Adrenal gland (tissue), 19 donors: ENCODE results near the gene RASSF8. TPM values are rescaled to one million over a fixed set of nuclear protein-coding genes. Genes with fewer than 3 reads are reported as not detected.

Source experiments
- DNase-seq, 7 donors: peaks; one replicate each; pipeline ENCODE4 v3.0.0-alpha.2; 2019 to 2020
- H3K27ac ChIP-seq, 5 donors: fragments of 200-600 bp; sonication (generic) in 4 of 5; 1 replicate in 3 of 5; 2 replicates in 2 of 5; pipeline versions ENCODE4 v1.5.1 to v1.8.0; 2016 to 2020; ENCODE audit warnings: mild to moderate bottlenecking in 1 of 5
- H3K27me3 ChIP-seq: fragments of 200-600 bp; 2 replicates; pipeline ENCODE4 v1.8.0; 2021
- H3K36me3 ChIP-seq, 2 donors: fragments of 200-600 bp; replicated peaks in 1 of 2; 1 replicate in 1 of 2; 2 replicates in 1 of 2; pipeline versions ENCODE4 v1.5.1 to v1.8.0; 2018 to 2022
- H3K4me1 ChIP-seq, 2 donors: fragments of 200-600 bp; replicated peaks in 1 of 2; 1 replicate in 1 of 2; 2 replicates in 1 of 2; pipeline versions ENCODE4 v1.5.1 to v1.8.0; 2018 to 2021
- H3K4me3 ChIP-seq, 4 donors: fragments of 200-600 bp; sonication (generic) in 3 of 4; one replicate each; pipeline ENCODE4 v1.5.1; 2016 to 2018
- H3K9me3 ChIP-seq, 3 donors: fragments of 200-600 bp; sonication (generic) in 1 of 3; replicated peaks in 1 of 3; 1 replicate in 2 of 3; 2 replicates in 1 of 3; pipeline versions ENCODE4 v1.5.1 to v1.8.0; 2016 to 2021
- CTCF ChIP-seq, 6 experiments: fragments of 450-650 bp in 4 of 6; fragments of 200-600 bp in 2 of 6; sonication (generic) in 1 of 6; IDR thresholded peaks; 1 replicate in 5 of 6; 2 replicates in 1 of 6; pipeline versions ENCODE4 v1.5.1 to v1.8.0; 2016 to 2021; ENCODE audit warnings: antibody characterized with exemption in 6 of 6, mild to moderate bottlenecking in 2 of 6, moderate library complexity in 1 of 6
- POLR2A ChIP-seq, 2 donors: fragments of 450-650 bp; IDR thresholded peaks; one replicate each; pipeline ENCODE4 v1.6.1; 2017; ENCODE audit warnings: antibody characterized with exemption in 2 of 2, mild to moderate bottlenecking in 2 of 2, moderate library complexity in 1 of 2
- WGBS, 4 donors: extraction: QIAGEN DNeasy Blood & Tissue Kit in 2 of 4; methylation state at CpG; one replicate each; pipeline versions ENCODE4 v1.1.5 to v1.1.7; 2013 to 2017; 5-methylcytosine and 5-hydroxymethylcytosine counted together
- intact Hi-C, 2 donors: fragments of 100-400 bp; cut with DNase I; formaldehyde crosslinking; loops; one replicate each; pipeline versions ENCODE4 v1.14.1 to v1.15.0; 2022 to 2023
- long read RNA-seq, 10 donors: library from polyadenylated mRNA in 3 of 10; unstranded in 2 of 10; stranded (forward) in 1 of 10; transcript quantifications; one replicate each; pipeline ENCODE4 v2.0.0 and lab custom pipeline, GENCODE V29; 2021 to 2026
- polyA plus RNA-seq, 3 donors: library from polyadenylated mRNA; stranded (reverse); fragments of 200-250 nt in 2 of 3; fragments of 350-450 nt in 1 of 3; fragmentation: Illumina TruSeq in 1 of 3; extraction: RNeasy Lipid Tissue Mini Kit (QIAGEN cat#74804) in 1 of 3; gene quantifications; one replicate each; pipeline ENCODE4 v1.2.3, GENCODE V29; 2013 to 2014
- total RNA-seq, 9 donors: library from RNA; depleted of rRNA in 4 of 9; stranded (reverse); fragments of >200 nt in 4 of 9; fragments of 120-200 nt in 1 of 9; fragmentation: NEBNext Ultra II Directional in 1 of 9; extraction: Animal tissue kit (Norgen Biotek cat#: 25700) in 1 of 9; gene quantifications; one replicate each; pipeline versions ENCODE4 v1.1.0 to v1.2.4, GENCODE V29; 2013 to 2023
- donor health status: healthy with polysubstance abuse.
- donor health status: Bipolar disorder and iron deficiency.
- donor health status: DM: yes; HTN: yes; CAD: no.
- donor health status: DM: no; HTN: no; CAD: no.
- donor health status: DM: no; HTN: no; CAD: no.
- donor health status: DM: yes; HTN: yes; CAD: no.

RASSF8 gene
- total RNA-seq, result 10 to 100 TPM; 23.8 to 85.7 (median 52.8) TPM
- polyA plus RNA-seq, result 10 to 100 TPM in 2 of 3 donors, 1 to 10 TPM in 1; 6.5 to 28.7 (median 10.5) TPM
- long read RNA-seq, donor 1, result 0 reads
- long read RNA-seq, donor 2, result 0 reads
- long read RNA-seq, donor 3, partial matches to known transcripts, result 0 of 1 reads
- long read RNA-seq, donor 3, other reads (novel, unspliced or antisense), result 0 of 1 reads
- long read RNA-seq, donor 4, partial matches to known transcripts, result 0 of 6 reads
- long read RNA-seq, donor 4, other reads (novel, unspliced or antisense), result 6 of 6 reads
- long read RNA-seq, donor 5, full-length matches to known transcripts, result 1 of 18 reads
- long read RNA-seq, donor 5, partial matches to known transcripts, result 4 of 18 reads
- long read RNA-seq, donor 5, other reads (novel, unspliced or antisense), result 13 of 18 reads
- long read RNA-seq, donor 6, partial matches to known transcripts, result 0 of 2 reads
- long read RNA-seq, donor 6, other reads (novel, unspliced or antisense), result 2 of 2 reads
- long read RNA-seq, donor 7, result 0 reads
- long read RNA-seq, donor 8, result 0 reads
- long read RNA-seq, donor 9, result 0 reads
- long read RNA-seq, donor 10, full-length matches to known transcripts, result 1 of 1 reads
- long read RNA-seq, donor 10, partial matches to known transcripts, result 0 of 1 reads
- long read RNA-seq, donor 10, other reads (novel, unspliced or antisense), result 0 of 1 reads

GRCh38 chr12:25958428-25959070 is at the start of gene RASSF8:
RASSF8 (plus strand) TSS chr12:25958682; CDS start chr12:26055344, 96,662 bp downstream.
- peak; percentile 70 to 84 (median 76) for DNase-seq
- 1% methylated on average over 29 to 112 of the region's 113 CpGs; no CpG with 5 or more reads in 2 of the 4 donors for WGBS, 4 donors

GRCh38 chr12:25914551-25914950 is 43.9 kb upstream of the RASSF8 start:
- Histone ChIP-seq H3K9me3 (no peaks in the 10 kb centered on the region), H3K4me3 (no peak overlapping the region), H3K27me3 (no peaks in the 10 kb centered on the region), H3K36me3 (no peaks in the 10 kb centered on the region), H3K27ac (no peak overlapping the region), H3K4me1 (no peaks in the 10 kb centered on the region)
- WGBS, 4 donors, result 88 to 93% (median 90%) methylated on average over 2 of the region's 2 CpGs
- intact Hi-C loops, result no loop called here
- DNase-seq, result no peak
- TF ChIP-seq POLR2A (IDR thresholded peaks at IDR 0.05) (no peak), CTCF (IDR thresholded peaks at IDR 0.05) (no peak)

More at GRCh38 chr12:25958428-25959070, at the start of gene RASSF8:
- TF ChIP-seq POLR2A (IDR thresholded peaks at IDR 0.05), result peak; percentile 84 to 86
- TF ChIP-seq CTCF (IDR thresholded peaks at IDR 0.05), result no peak
- peak within 1 kb of the TSS in 3 of 4 donors; percentile 52 to 97 (median 78) for H3K4me3 ChIP-seq
- peak within 1 kb of the TSS; percentile 90 to 100 (median 98) for H3K27ac ChIP-seq
- intact Hi-C loops, result no loop called here
- no peaks in the 10 kb centered on the region for H3K9me3 ChIP-seq
- H3K27me3 ChIP-seq, result no peaks in the 10 kb centered on the region
- H3K36me3 ChIP-seq, result no peaks in the 10 kb centered on the region
- H3K4me1 ChIP-seq, result peaks cover 3 to 38% of the 10 kb centered on the region in 2 donors

GRCh38 chr12:25924491-25925001 is 33.9 kb upstream of the RASSF8 start:
- H3K27me3 ChIP-seq, result no peaks in the 10 kb centered on the region
- H3K9me3 ChIP-seq, result no peaks in the 10 kb centered on the region
- H3K4me3 ChIP-seq, result no peak overlapping the region
- H3K27ac ChIP-seq, result no peak overlapping the region
- intact Hi-C loops, result no loop called here
- no peaks in the 10 kb centered on the region for H3K4me1 ChIP-seq
- no peak for DNase-seq
- TF ChIP-seq POLR2A (IDR thresholded peaks at IDR 0.05), result no peak
- no peak for TF ChIP-seq CTCF (IDR thresholded peaks at IDR 0.05)
- WGBS, 4 donors, result 77 to 87% (median 81%) methylated on average over 6 to 7 of the region's 7 CpGs
- H3K36me3 ChIP-seq, result no peaks in the 10 kb centered on the region

GRCh38 chr12:25925064-25925463 is 33.4 kb upstream of the RASSF8 start:
- Histone ChIP-seq H3K4me3 (no peak overlapping the region), H3K27ac (no peak overlapping the region), H3K27me3 (no peaks in the 10 kb centered on the region), H3K9me3 (no peaks in the 10 kb centered on the region), H3K36me3 (no peaks in the 10 kb centered on the region), H3K4me1 (no peaks in the 10 kb centered on the region)
- intact Hi-C loops, result no loop called here
- TF ChIP-seq POLR2A (IDR thresholded peaks at IDR 0.05), result no peak
- no peak for TF ChIP-seq CTCF (IDR thresholded peaks at IDR 0.05)
- no peak for DNase-seq
- WGBS, 4 donors, result 89 to 96% (median 95%) methylated on average over 7 of the region's 7 CpGs
